HCT116 (cell line): ENCODE results near the gene SLC5A10. TPM values are rescaled to one million over a fixed set of nuclear protein-coding genes. Genes with fewer than 3 reads are reported as not detected.
"Not testable (repeated sequence)": the region's sequence is repeated elsewhere in the genome, so short reads cannot be mapped to it uniquely, and the experiment has no call there.

Experiments
- ATAC-seq: fragments of 200-7000 bp; cut with Tn5 transposase; 2 replicates; pipeline ENCODE4 v1.9.1; 2020; ENCODE audit warnings: mild to moderate bottlenecking, moderate library complexity
- BruUV-seq: library from RNA; stranded (reverse); fragments of 400-500 nt; replicated peaks from 2 replicates; lab custom pipeline; 2021; lab: Mats Ljungman, UMichigan
- CTCF ChIA-PET: fragments of 300-600 bp; sonication (Branson Sonifier 250); formaldehyde crosslinking; loops from one replicate; lab custom pipeline; 2021; ENCODE audit warnings: antibody characterized with exemption; lab: Charles Lee
- POLR2A ChIA-PET: fragments of 300-600, 350-600 bp; sonication (Branson Sonifier 250); formaldehyde crosslinking; loops from one replicate; lab custom pipeline; 2021; ENCODE audit warnings: antibody characterized with exemption; lab: Charles Lee
- RAD21 ChIA-PET, 2 experiments: fragments of 300-600 bp; sonication (Branson Sonifier 250); formaldehyde crosslinking; loops; one replicate each; lab custom pipeline; 2023; ENCODE audit warnings: low total read pairs in 2 of 2; ENCODE audit not compliant: uncharacterized antibody in 2 of 2, unreplicated experiment in 2 of 2, low non-redundant PET in 1 of 2; lab: Charles Lee
- DNase-seq: peaks from one replicate; pipeline ENCODE4 v3.0.0-alpha.2; 2010; ENCODE audit warnings: low read depth, low spot score
- H2AFZ ChIP-seq: fragments of 200-600 bp; shearing (Covaris generic), sonication (generic); 2 replicates; pipeline ENCODE4 v1.6.1; 2017; ENCODE audit warnings: low read depth, mixed run types, mixed read lengths, antibody characterized with exemption, low read length; ENCODE audit not compliant: poor library complexity, severe bottlenecking
- H3K27ac ChIP-seq: 2 replicates; pipeline ENCODE4 v1.5.1; 2012; ENCODE audit warnings: low read depth, low read length
- H3K27me3 ChIP-seq: fragments of 200-600 bp; sonication (generic); 2 replicates; pipeline ENCODE4 v1.6.1; 2016; ENCODE audit warnings: mixed run types, low read length, mixed read lengths; ENCODE audit not compliant: insufficient read depth
- H3K36me3 ChIP-seq, 2 experiments: fragments of 200-500 bp in 1 of 2; fragments of 200-600 bp in 1 of 2; sonication (Bioruptor generic) in 1 of 2; sonication (generic) in 1 of 2; 2 replicates each; pipeline versions ENCODE4 v1.5.1 to v1.6.1; 2014 to 2016; ENCODE audit warnings: low read length in 2 of 2, inconsistent platforms in 1 of 2, mixed read lengths in 1 of 2, mixed run types in 1 of 2; ENCODE audit not compliant: insufficient read depth in 2 of 2, control insufficient read depth in 1 of 2
- H3K4me1 ChIP-seq, 2 experiments: fragments of 200-600 bp in 1 of 2; sonication (generic) in 1 of 2; 2 replicates each; pipeline versions ENCODE4 v1.5.1 to v1.6.1; 2012 to 2017; ENCODE audit warnings: low read length in 2 of 2, inconsistent platforms in 1 of 2, mild to moderate bottlenecking in 1 of 2, mixed read lengths in 1 of 2, mixed run types in 1 of 2, moderate library complexity in 1 of 2; ENCODE audit not compliant: insufficient read depth in 2 of 2, control insufficient read depth in 1 of 2
- H3K4me2 ChIP-seq: fragments of 200-600 bp; sonication (generic); 2 replicates; pipeline ENCODE4 v1.6.1; 2017; ENCODE audit warnings: mixed run types, low read length, mixed read lengths
- H3K4me3 ChIP-seq, 2 experiments: fragments of 200-600 bp in 1 of 2; sonication (generic) in 1 of 2; replicated peaks in 1 of 2; 2 replicates each; pipeline ENCODE4 v1.5.1; 2011 to 2016; ENCODE audit warnings: low read length in 2 of 2, control low read depth in 1 of 2, low read depth in 1 of 2, mild to moderate bottlenecking in 1 of 2, mixed read lengths in 1 of 2, mixed run types in 1 of 2
- H3K79me2 ChIP-seq: fragments of 200-600 bp; sonication (generic); 2 replicates; pipeline ENCODE4 v1.6.1; 2017; ENCODE audit warnings: mild to moderate bottlenecking, mixed run types, low read length, moderate library complexity, mixed read lengths; ENCODE audit not compliant: insufficient read depth
- H3K9ac ChIP-seq: fragments of 200-600 bp; sonication (generic); 2 replicates; pipeline ENCODE4 v1.6.1; 2016; ENCODE audit warnings: low read length, mixed read lengths
- H3K9me2 ChIP-seq: fragments of 200-600 bp; sonication (generic), shearing (Covaris generic); 2 replicates; pipeline ENCODE4 v1.6.1; 2017; ENCODE audit warnings: mixed run types, mild to moderate bottlenecking, moderate library complexity; ENCODE audit not compliant: insufficient read depth
- H3K9me3 ChIP-seq, 2 experiments: fragments of 200-500 bp in 1 of 2; fragments of 200-600 bp in 1 of 2; sonication (Bioruptor generic) in 1 of 2; sonication (generic) in 1 of 2; 2 replicates each; pipeline ENCODE4 v1.6.1; 2014 to 2017; ENCODE audit warnings: low read length in 2 of 2, mixed read lengths in 2 of 2, inconsistent platforms in 1 of 2, low read depth in 1 of 2, mild to moderate bottlenecking in 1 of 2, mixed run types in 1 of 2, moderate library complexity in 1 of 2; ENCODE audit not compliant: control insufficient read depth in 1 of 2, insufficient read depth in 1 of 2
- H4K20me1 ChIP-seq: fragments of 200-600 bp; sonication (generic), shearing (Covaris generic); 2 replicates; pipeline ENCODE4 v1.6.1; 2017; ENCODE audit warnings: mixed run types, mild to moderate bottlenecking, moderate library complexity; ENCODE audit not compliant: insufficient read depth
- ATF3 ChIP-seq: IDR thresholded peaks from 2 replicates; pipeline ENCODE4 v1.6.1; 2012
- EZH2 ChIP-seq: fragments of 200-600 bp; sonication (generic); IDR thresholded peaks from 2 replicates; pipeline ENCODE4 v1.6.1; 2017; ENCODE audit warnings: antibody characterized with exemption, mixed run types
- POLR2A ChIP-seq: IDR thresholded peaks from 2 replicates; pipeline ENCODE4 v1.7.0; 2011; ENCODE audit warnings: borderline replicate concordance; ENCODE audit not compliant: insufficient read depth, insufficient read length; ENCODE audit errors: extremely low read depth
- POLR2AphosphoS5 ChIP-seq: IDR thresholded peaks from 2 replicates; pipeline ENCODE4 v1.6.1; 2011; ENCODE audit warnings: mild to moderate bottlenecking, low read depth, low read length, moderate library complexity
- TCF7L2 ChIP-seq: IDR thresholded peaks from 2 replicates; pipeline ENCODE4 v1.7.0; 2011; ENCODE audit warnings: borderline replicate concordance, inconsistent platforms; ENCODE audit not compliant: insufficient read depth, insufficient read length; ENCODE audit errors: extremely low read depth
- ZBTB33 ChIP-seq: IDR thresholded peaks from 2 replicates; pipeline ENCODE4 v1.6.1; 2011; ENCODE audit warnings: mild to moderate bottlenecking, low read length, moderate library complexity; ENCODE audit not compliant: insufficient replicate concordance; ENCODE audit errors: extremely low read depth
- intact Hi-C: fragments of 100-400 bp; cut with micrococcal nuclease; formaldehyde crosslinking; loops from 2 replicates; pipeline ENCODE4 v1.10.0; 2022
- total RNA-seq: library from RNA; stranded (reverse); gene quantifications from one replicate; pipeline ENCODE4 v1.2.1, GENCODE V29; 2021; ENCODE audit not compliant: unreplicated experiment

Gene SLC5A10
- total RNA-seq, 1 experiment from 2014 or later, result not detected

- TF ChIP-seq ZBTB33 (no peak), POLR2AphosphoS5 (no peak), ATF3 (no peak), TCF7L2 (no peak), POLR2A (no peak), EZH2 (no peak)
- TF ChIP-seq, all 23 proteins: peak for 0
Observed at GRCh38 chr17:18921912-18922451, 30.0 kb upstream of the SLC5A10 start (continued).

GRCh38 chr17:18922596-18922995 is 29.4 kb upstream of the SLC5A10 start:
- H3K4me2 ChIP-seq, H3K27me3 ChIP-seq, DNase-seq, RAD21 ChIA-PET, H4K20me1 ChIP-seq, H3K9me2 ChIP-seq, H3K4me3 ChIP-seq, ATAC-seq, POLR2A ChIA-PET, CTCF ChIA-PET, H3K27ac ChIP-seq, BruUV-seq, H3K79me2 ChIP-seq, H2AFZ ChIP-seq, intact Hi-C loops, H3K4me1 ChIP-seq, H3K36me3 ChIP-seq, H3K9me3 ChIP-seq, H3K9ac ChIP-seq: not testable (repeated sequence)
